Activated T-helper 2 cell treated with anti-CD3 and anti-CD28 coated beads, Interferon-gamma antibody, Interleukin-2, Interleukin-4, amounts not matched to agents 10 μg/mL and 5 μg/mL and 100 μg/mL, durations not matched to agents 14 hours and 24 hours and 36 hours (primary cell): ENCODE measurements around the gene LYZ. TPM values are rescaled to one million over a fixed set of nuclear protein-coding genes. Genes with fewer than 3 reads are reported as not detected.

Experiments used
- DNase-seq: peaks from one replicate; pipeline ENCODE4 v3.0.0; 2021; ENCODE audit warnings: low spot score
- H3K27ac Mint-ChIP-seq: one replicate; pipeline ENCODE4 v1.8.0; 2021; ENCODE audit warnings: mixed read lengths
- H3K27me3 Mint-ChIP-seq: one replicate; pipeline ENCODE4 v1.8.0; 2021; ENCODE audit warnings: low read depth, mixed read lengths
- H3K36me3 Mint-ChIP-seq: one replicate; pipeline ENCODE4 v1.8.0; 2021; ENCODE audit warnings: low read depth, mixed read lengths
- H3K4me1 Mint-ChIP-seq: one replicate; pipeline ENCODE4 v1.8.0; 2021; ENCODE audit warnings: low read depth, mixed read lengths
- H3K4me3 Mint-ChIP-seq: one replicate; pipeline ENCODE4 v1.8.0; 2021; ENCODE audit warnings: low read depth, mild to moderate bottlenecking, moderate library complexity, mixed read lengths
- H3K9me3 Mint-ChIP-seq: one replicate; pipeline ENCODE4 v1.8.0; 2021; ENCODE audit warnings: mixed read lengths
- intact Hi-C: fragments of 100-400 bp; cut with micrococcal nuclease; formaldehyde crosslinking; loops from one replicate; pipeline ENCODE4 v1.15.1; 2023
- total RNA-seq: library from RNA; stranded (reverse); gene quantifications from 2 replicates; pipeline ENCODE4 v1.2.3, GENCODE V29; 2022

LYZ gene
- total RNA-seq, 1 donor from 2014 or later: not detected

- Mint-ChIP-seq H3K9me3 (no peaks in the 10 kb centered on the region), H3K27me3 (peaks cover 7% of the 10 kb centered on the region), H3K4me1 (peaks cover 34% of the 10 kb centered on the region), H3K4me3 (peak overlapping the region; percentile 68), H3K27ac (peak overlapping the region; percentile 83), H3K36me3 (no peaks in the 10 kb centered on the region)
- intact Hi-C loops: loop anchor here (5.0 kb wide), 1 partner anchor 38 kb away; no protein-coding TSS in a partner anchor
- peak; percentile 31 for DNase-seq
These were observed 17.4 kb upstream of the LYZ start for GRCh38 chr12:69330475-69331473.

GRCh38 chr12:69331519-69331908, 16.7 kb upstream of the LYZ start:
- Mint-ChIP-seq H3K4me1 (peaks cover 34% of the 10 kb centered on the region), H3K4me3 (peak overlapping the region; percentile 68), H3K9me3 (no peaks in the 10 kb centered on the region), H3K27me3 (peaks cover 7% of the 10 kb centered on the region), H3K36me3 (no peaks in the 10 kb centered on the region), H3K27ac (peak overlapping the region; percentile 83)
- no peak for DNase-seq
- intact Hi-C loops: loop anchor here (5.0 kb wide), 1 partner anchor 39 kb away; no protein-coding TSS in a partner anchor

GRCh38 chr12:69331909-69332684, 16.1 kb upstream of the LYZ start:
- intact Hi-C loops: loop anchor here (5.0 kb wide), 1 partner anchor 40 kb away; no protein-coding TSS in a partner anchor
- H3K4me1 Mint-ChIP-seq: peaks cover 34% of the 10 kb centered on the region
- H3K4me3 Mint-ChIP-seq: peak overlapping the region; percentile 49

GRCh38 chr12:69332815-69333358, 15.3 kb upstream of the LYZ start:
- intact Hi-C loops: loop anchor here (1.0 to 5.0 kb wide), 2 partner anchors 12 to 41 kb away; no protein-coding TSS in a partner anchor

More at GRCh38 chr12:69331909-69332684, 16.1 kb upstream of the LYZ start:
- Mint-ChIP-seq H3K36me3 (no peaks in the 10 kb centered on the region), H3K27me3 (peaks cover 7% of the 10 kb centered on the region), H3K9me3 (no peaks in the 10 kb centered on the region), H3K27ac (no peak overlapping the region)
- no peak for DNase-seq

GRCh38 chr12:69334158-69334557, 14.0 kb upstream of the LYZ start:
- no peak for DNase-seq
- Mint-ChIP-seq H3K27me3 (peaks cover 5% of the 10 kb centered on the region), H3K36me3 (no peaks in the 10 kb centered on the region), H3K27ac (no peak overlapping the region), H3K9me3 (no peaks in the 10 kb centered on the region), H3K4me1 (peaks cover 38% of the 10 kb centered on the region), H3K4me3 (no peak overlapping the region)
- intact Hi-C loops: loop anchor here (5.0 kb wide), 1 partner anchor 42 kb away; no protein-coding TSS in a partner anchor

More at GRCh38 chr12:69332815-69333358, 15.3 kb upstream of the LYZ start:
- Mint-ChIP-seq H3K4me1 (peaks cover 38% of the 10 kb centered on the region), H3K36me3 (no peaks in the 10 kb centered on the region), H3K4me3 (no peak overlapping the region), H3K27me3 (peaks cover 4% of the 10 kb centered on the region), H3K9me3 (no peaks in the 10 kb centered on the region), H3K27ac (no peak overlapping the region)
- no peak for DNase-seq

GRCh38 chr12:69337311-69338090, 10.7 kb upstream of the LYZ start:
- Mint-ChIP-seq H3K4me3 (no peak overlapping the region), H3K27me3 (peaks cover 10% of the 10 kb centered on the region), H3K27ac (no peak overlapping the region), H3K9me3 (no peaks in the 10 kb centered on the region), H3K36me3 (no peaks in the 10 kb centered on the region), H3K4me1 (peaks cover 20% of the 10 kb centered on the region)
- no peak for DNase-seq
- intact Hi-C loops: no loop called here

- no peak overlapping the region for H3K27ac Mint-ChIP-seq
- peaks cover 16% of the 10 kb centered on the region for H3K4me1 Mint-ChIP-seq
- peaks cover 11% of the 10 kb centered on the region for H3K27me3 Mint-ChIP-seq
- H3K9me3 Mint-ChIP-seq: no peaks in the 10 kb centered on the region
- no peaks in the 10 kb centered on the region for H3K36me3 Mint-ChIP-seq
- H3K4me3 Mint-ChIP-seq: no peak overlapping the region
- no peak for DNase-seq
- intact Hi-C loops: no loop called here
These were observed 9.9 kb upstream of the LYZ start for GRCh38 chr12:69338120-69338859.

- intact Hi-C loops: no loop called here
- Mint-ChIP-seq H3K36me3 (no peaks in the 10 kb centered on the region), H3K27me3 (peaks cover 12% of the 10 kb centered on the region)
These were observed 9.2 kb upstream of the LYZ start for GRCh38 chr12:69338936-69339335.

GRCh38 chr12:69339999-69340398, 8.2 kb upstream of the LYZ start:
- Mint-ChIP-seq H3K9me3 (no peaks in the 10 kb centered on the region), H3K4me1 (peaks cover 5% of the 10 kb centered on the region), H3K36me3 (no peaks in the 10 kb centered on the region), H3K27me3 (peaks cover 12% of the 10 kb centered on the region), H3K27ac (no peak overlapping the region), H3K4me3 (no peak overlapping the region)
- intact Hi-C loops: no loop called here
- no peak for DNase-seq

More at GRCh38 chr12:69338936-69339335, 9.2 kb upstream of the LYZ start:
- Mint-ChIP-seq H3K4me1 (peaks cover 15% of the 10 kb centered on the region), H3K4me3 (no peak overlapping the region), H3K27ac (no peak overlapping the region), H3K9me3 (no peaks in the 10 kb centered on the region)
- DNase-seq: no peak

GRCh38 chr12:69341328-69341727, 6.9 kb upstream of the LYZ start:
- Mint-ChIP-seq H3K4me1 (peaks cover 4% of the 10 kb centered on the region), H3K27ac (no peak overlapping the region), H3K4me3 (no peak overlapping the region), H3K9me3 (no peaks in the 10 kb centered on the region), H3K36me3 (no peaks in the 10 kb centered on the region), H3K27me3 (peaks cover 12% of the 10 kb centered on the region)
- no peak for DNase-seq
- intact Hi-C loops: no loop called here

GRCh38 chr12:69342421-69342820, 5.8 kb upstream of the LYZ start:
- intact Hi-C loops: no loop called here
- no peak for DNase-seq
- Mint-ChIP-seq H3K27ac (no peak overlapping the region), H3K4me1 (peaks cover 3% of the 10 kb centered on the region), H3K36me3 (no peaks in the 10 kb centered on the region), H3K27me3 (peaks cover 12% of the 10 kb centered on the region), H3K4me3 (no peak overlapping the region), H3K9me3 (no peaks in the 10 kb centered on the region)
